HEK293 (cell line): ENCODE results near the gene TXNDC11.

ENCODE experiments used
- CTCF ChIP-seq: fragments of 450-650 bp; formaldehyde crosslinking; IDR thresholded peaks from 2 replicates; pipeline ENCODE4 v1.5.1; 2016; ENCODE audit warnings: missing biosample characterization, missing genetic modification characterization
- GLI4 ChIP-seq: fragments of 450-650 bp; formaldehyde crosslinking; IDR thresholded peaks from 2 replicates; pipeline ENCODE4 v1.5.1; 2016; ENCODE audit warnings: missing biosample characterization, missing genetic modification characterization
- PBX3 ChIP-seq: sonication (generic); formaldehyde crosslinking; IDR thresholded peaks from 2 replicates; pipeline ENCODE4 v1.8.1; 2022; ENCODE audit warnings: mild to moderate bottlenecking, moderate library complexity, missing genetic modification reagents
- PRDM1 ChIP-seq: fragments of 450-650 bp; formaldehyde crosslinking; IDR thresholded peaks from 2 replicates; pipeline ENCODE4; 2016; ENCODE audit warnings: missing biosample characterization, missing genetic modification characterization
- SALL2 ChIP-seq: fragments of 450-650 bp; formaldehyde crosslinking; IDR thresholded peaks from 2 replicates; pipeline ENCODE4 v1.5.0; 2017; ENCODE audit warnings: missing biosample characterization, mild to moderate bottlenecking, missing genetic modification characterization, borderline replicate concordance
- SETDB1 ChIP-seq: IDR thresholded peaks from one replicate; pipeline ENCODE4 v1.6.1; 2017; ENCODE audit warnings: mild to moderate bottlenecking, low read length, moderate library complexity, mixed read lengths; ENCODE audit not compliant: insufficient read length
- ZBTB1 ChIP-seq: fragments of 450-650 bp; formaldehyde crosslinking; IDR thresholded peaks from 2 replicates; pipeline ENCODE4 v1.5.1; 2016; ENCODE audit warnings: missing biosample characterization, missing genetic modification characterization
- ZBTB10 ChIP-seq: fragments of 450-650 bp; formaldehyde crosslinking; IDR thresholded peaks from 2 replicates; pipeline ENCODE4 v1.5.1; 2016; ENCODE audit warnings: missing biosample characterization, missing genetic modification characterization
- ZIC2 ChIP-seq: fragments of 450-650 bp; formaldehyde crosslinking; IDR thresholded peaks from 2 replicates; pipeline ENCODE4 v1.5.1; 2016; ENCODE audit warnings: missing biosample characterization, missing genetic modification characterization
- ZNF544 ChIP-seq: fragments of 450-650 bp; formaldehyde crosslinking; IDR thresholded peaks from 2 replicates; pipeline ENCODE4 v1.5.0; 2017; ENCODE audit warnings: missing biosample characterization, missing genetic modification characterization

- no peak for TF ChIP-seq GLI4 (tag by site-specific recombination)
- TF ChIP-seq ZIC2, result no peak
- TF ChIP-seq CTCF (tag by site-specific recombination), result no peak
- TF ChIP-seq SALL2 (tag by site-specific recombination), result no peak
- no peak for TF ChIP-seq SETDB1
- TF ChIP-seq ZNF544, result no peak
- TF ChIP-seq PRDM1 (tag by site-specific recombination), result no peak
- no peak for TF ChIP-seq PBX3 (CRISPR knock-in tag)
- TF ChIP-seq ZBTB10, result no peak
- no peak for TF ChIP-seq ZBTB1 (tag by site-specific recombination)
Observed at GRCh38 chr16:11737713-11738112, 4.9 kb downstream of the TXNDC11 start.
